ENCODE measurements around the gene YRDC.

DNA sequence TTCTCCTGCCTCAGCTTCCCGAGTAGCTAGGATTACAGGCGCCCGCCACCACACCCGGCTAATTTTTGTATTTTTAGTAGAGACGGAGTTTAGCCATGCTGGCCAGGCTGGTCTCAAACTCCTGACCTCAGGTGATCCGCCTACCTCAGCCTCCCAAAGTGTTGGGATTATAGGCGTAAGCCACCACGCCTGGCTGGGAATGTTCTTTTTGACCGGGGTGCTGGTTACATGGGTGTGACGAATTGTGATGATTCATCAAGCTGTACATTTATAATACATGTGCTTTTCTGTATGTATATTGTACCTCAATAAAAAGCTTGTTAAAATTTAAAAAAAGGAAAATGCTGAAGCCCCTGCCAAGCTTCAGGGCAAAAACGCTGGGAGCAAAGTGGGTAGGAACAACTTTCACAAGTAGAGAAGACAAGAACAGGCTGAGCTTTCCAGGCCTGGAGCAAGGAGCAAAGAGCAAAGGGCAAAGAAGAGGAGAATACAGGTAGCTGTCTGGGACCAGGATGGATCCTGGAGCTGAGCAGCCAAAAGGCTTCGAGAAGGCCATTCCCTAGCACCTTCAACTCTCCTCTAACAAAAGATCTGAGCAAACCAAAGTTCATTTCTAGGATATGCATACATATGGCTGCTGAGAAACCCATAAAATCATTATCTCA, 20.5 kb upstream of the YRDC start:
- no peak for TF ChIP-seq POLR2A (IDR thresholded peaks at IDR 0.05)
- TF ChIP-seq, protein P1, sequence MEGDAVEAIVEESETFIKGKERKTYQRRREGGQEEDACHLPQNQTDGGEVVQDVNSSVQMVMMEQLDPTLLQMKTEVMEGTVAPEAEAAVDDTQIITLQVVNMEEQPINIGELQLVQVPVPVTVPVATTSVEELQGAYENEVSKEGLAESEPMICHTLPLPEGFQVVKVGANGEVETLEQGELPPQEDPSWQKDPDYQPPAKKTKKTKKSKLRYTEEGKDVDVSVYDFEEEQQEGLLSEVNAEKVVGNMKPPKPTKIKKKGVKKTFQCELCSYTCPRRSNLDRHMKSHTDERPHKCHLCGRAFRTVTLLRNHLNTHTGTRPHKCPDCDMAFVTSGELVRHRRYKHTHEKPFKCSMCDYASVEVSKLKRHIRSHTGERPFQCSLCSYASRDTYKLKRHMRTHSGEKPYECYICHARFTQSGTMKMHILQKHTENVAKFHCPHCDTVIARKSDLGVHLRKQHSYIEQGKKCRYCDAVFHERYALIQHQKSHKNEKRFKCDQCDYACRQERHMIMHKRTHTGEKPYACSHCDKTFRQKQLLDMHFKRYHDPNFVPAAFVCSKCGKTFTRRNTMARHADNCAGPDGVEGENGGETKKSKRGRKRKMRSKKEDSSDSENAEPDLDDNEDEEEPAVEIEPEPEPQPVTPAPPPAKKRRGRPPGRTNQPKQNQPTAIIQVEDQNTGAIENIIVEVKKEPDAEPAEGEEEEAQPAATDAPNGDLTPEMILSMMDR (IDR thresholded peaks at IDR 0.05), result no peak
- no peak for TF ChIP-seq POLR2AphosphoS5 (IDR thresholded peaks at IDR 0.05)
- no peak for TF ChIP-seq EP300 (IDR thresholded peaks at IDR 0.05)

Data from stomach (tissue), 4 donors.